IMR-90 (cell line): ENCODE results near the gene C21orf58. TPM values are rescaled to one million over a fixed set of nuclear protein-coding genes. Genes with fewer than 3 reads are reported as not detected.

Source experiments
- ATAC-seq: fragments of 200-7000 bp; cut with Tn5 transposase; 2 replicates; pipeline ENCODE4 v1.9.1; 2020; ENCODE audit warnings: low read depth, mild to moderate bottlenecking, moderate library complexity
- BruUV-seq: library from RNA; stranded (reverse); fragments of 400-500 nt; replicated peaks from 2 replicates; lab custom pipeline; 2021; lab: Mats Ljungman, UMichigan
- CTCF ChIA-PET: fragments of 300-600 bp; formaldehyde crosslinking; extraction: SDS; loops from one replicate; lab custom pipeline; 2021; ENCODE audit warnings: antibody characterized with exemption; lab: Yijun Ruan, JAX
- POLR2A ChIA-PET: fragments of 300-600 bp; sonication (Branson Sonifier 250); formaldehyde crosslinking; loops from one replicate; lab custom pipeline; 2022; ENCODE audit warnings: antibody characterized with exemption; ENCODE audit not compliant: unreplicated experiment; lab: Charles Lee
- DNase-seq: peaks from one replicate; pipeline ENCODE4 v3.0.0; 2013
- H2AFZ ChIP-seq: replicated peaks from 2 replicates; pipeline ENCODE3; 2013; ENCODE audit warnings: low read length, mild to moderate bottlenecking; ENCODE audit not compliant: poor library complexity
- H2AK5ac ChIP-seq: 2 replicates; pipeline ENCODE4 v1.6.1; 2013; ENCODE audit warnings: low read depth, low read length, inconsistent platforms
- H2AK9ac ChIP-seq: replicated peaks from 2 replicates; pipeline ENCODE3; 2013; ENCODE audit warnings: mild to moderate bottlenecking, low read depth, low read length, moderate library complexity; ENCODE audit not compliant: poor library complexity
- H2BK120ac ChIP-seq: 2 replicates; pipeline ENCODE4 v1.6.1; 2013; ENCODE audit warnings: low read depth, low read length, inconsistent platforms
- H2BK15ac ChIP-seq: 3 replicates; pipeline ENCODE4 v1.6.1; 2013; ENCODE audit warnings: low read depth, low read length, inconsistent platforms
- H2BK20ac ChIP-seq: 2 replicates; pipeline ENCODE4 v1.6.1; 2013; ENCODE audit warnings: low read depth, mild to moderate bottlenecking, inconsistent platforms, low read length, moderate library complexity
- H2BK5ac ChIP-seq: 2 replicates; pipeline ENCODE4 v1.6.1; 2013; ENCODE audit warnings: mild to moderate bottlenecking, low read depth, low read length, inconsistent platforms; ENCODE audit not compliant: poor library complexity, severe bottlenecking
- H3K14ac ChIP-seq: replicated peaks from 2 replicates; pipeline ENCODE4 v1.6.1; 2013; ENCODE audit warnings: low read depth, low read length, inconsistent platforms
- H3K18ac ChIP-seq: 2 replicates; pipeline ENCODE4 v1.6.1; 2013; ENCODE audit warnings: low read depth, low read length, control low read depth
- H3K23ac ChIP-seq: 2 replicates; pipeline ENCODE4 v1.6.1; 2013; ENCODE audit warnings: low read depth, low read length, inconsistent platforms
- H3K27ac ChIP-seq: 2 replicates; pipeline ENCODE4 v1.5.1; 2013; ENCODE audit warnings: mild to moderate bottlenecking, control low read depth, low read length; ENCODE audit not compliant: insufficient read depth
- H3K27me3 ChIP-seq: 2 replicates; pipeline ENCODE4 v1.6.1; 2013; ENCODE audit warnings: low read length; ENCODE audit not compliant: control insufficient read depth, insufficient read depth
- H3K36me3 ChIP-seq: 2 replicates; pipeline ENCODE4 v1.6.1; 2013; ENCODE audit warnings: low read length, mixed read lengths; ENCODE audit not compliant: control insufficient read depth, insufficient read depth
- H3K4ac ChIP-seq: 2 replicates; pipeline ENCODE4 v1.6.1; 2013; ENCODE audit warnings: low read depth, low read length, inconsistent platforms
- H3K4me1 ChIP-seq: 2 replicates; pipeline ENCODE4 v1.6.1; 2013; ENCODE audit warnings: low read length, mixed read lengths; ENCODE audit not compliant: control insufficient read depth, insufficient read depth
- H3K4me2 ChIP-seq: 2 replicates; pipeline ENCODE4 v1.6.1; 2013; ENCODE audit warnings: low read depth, mild to moderate bottlenecking, control low read depth, low read length, moderate library complexity
- H3K4me3 ChIP-seq: 2 replicates; pipeline ENCODE4 v1.5.1; 2013; ENCODE audit warnings: low read depth, mild to moderate bottlenecking, control low read depth, low read length, moderate library complexity; ENCODE audit not compliant: insufficient read depth
- H3K56ac ChIP-seq: 2 replicates; pipeline ENCODE4 v1.6.1; 2013; ENCODE audit warnings: low read length, inconsistent platforms; ENCODE audit not compliant: insufficient read depth; ENCODE audit errors: extremely low read depth
- H3K79me1 ChIP-seq, 2 experiments: 2 replicates each; pipeline ENCODE4 v1.6.1; 2013; ENCODE audit warnings: low read length in 2 of 2, inconsistent platforms in 1 of 2, low read depth in 1 of 2
- H3K9ac ChIP-seq: 2 replicates; pipeline ENCODE4 v1.6.1; 2013; ENCODE audit warnings: low read depth, low read length, control low read depth
- H3K9me1 ChIP-seq: 2 replicates; pipeline ENCODE4 v1.6.1; 2013; ENCODE audit warnings: low read length, inconsistent platforms; ENCODE audit not compliant: insufficient read depth
- H3K9me3 ChIP-seq: 2 replicates; pipeline ENCODE4 v1.6.1; 2013; ENCODE audit warnings: low read length; ENCODE audit not compliant: control insufficient read depth, insufficient read depth
- H4K20me1 ChIP-seq: 2 replicates; pipeline ENCODE4 v1.6.1; 2013; ENCODE audit warnings: low read length, inconsistent platforms; ENCODE audit not compliant: insufficient read depth
- H4K5ac ChIP-seq: 2 replicates; pipeline ENCODE4 v1.6.1; 2013; ENCODE audit warnings: mild to moderate bottlenecking, low read depth, low read length, control low read depth
- H4K8ac ChIP-seq, 2 experiments: 2 replicates each; pipeline ENCODE4 v1.6.1; 2013; ENCODE audit warnings: low read depth in 2 of 2, low read length in 2 of 2, control low read depth in 1 of 2, inconsistent platforms in 1 of 2
- H4K91ac ChIP-seq: 2 replicates; pipeline ENCODE4 v1.6.1; 2013; ENCODE audit warnings: low read depth, low read length, inconsistent platforms; ENCODE audit not compliant: insufficient read depth
- BHLHE40 ChIP-seq: fragments of 150-350 bp; IDR thresholded peaks from 2 replicates; pipeline ENCODE4 v1.6.1; 2016; ENCODE audit warnings: mild to moderate bottlenecking, low read depth, low read length
- CEBPB ChIP-seq: IDR thresholded peaks from 2 replicates; pipeline ENCODE4 v1.6.1; 2012; ENCODE audit warnings: low read depth, low read length, improper control_type of control experiment
- CHD1 ChIP-seq: IDR thresholded peaks from 2 replicates; pipeline ENCODE4 v1.6.1; 2012; ENCODE audit warnings: low read depth, low read length, improper control_type of control experiment
- CTCF ChIP-seq: conservative IDR thresholded peaks from 2 replicates; pipeline ENCODE4 v1.5.1; 2012; ENCODE audit warnings: mild to moderate bottlenecking, low read depth, low read length, improper control_type of control experiment
- ELK1 ChIP-seq: fragments of 150-350 bp; IDR thresholded peaks from 2 replicates; pipeline ENCODE4 v1.6.1; 2016; ENCODE audit warnings: low read depth, mild to moderate bottlenecking, low read length, moderate library complexity, borderline replicate concordance
- FOS ChIP-seq: fragments of 150-350 bp; IDR thresholded peaks from 2 replicates; pipeline ENCODE4 v1.6.1; 2016; ENCODE audit warnings: low read depth, low read length
- MAFK ChIP-seq: IDR thresholded peaks from 2 replicates; pipeline ENCODE4 v1.6.1; 2012; ENCODE audit warnings: low read depth, low read length, improper control_type of control experiment
- MAZ ChIP-seq: IDR thresholded peaks from 2 replicates; pipeline ENCODE4 v1.6.1; 2012; ENCODE audit warnings: low read depth, mild to moderate bottlenecking, low read length, improper control_type of control experiment, moderate library complexity, borderline replicate concordance
- MXI1 ChIP-seq: IDR thresholded peaks from 2 replicates; pipeline ENCODE4 v1.6.1; 2012; ENCODE audit warnings: low read depth, mild to moderate bottlenecking, low read length, moderate library complexity, borderline replicate concordance
- NFE2L2 ChIP-seq: fragments of 150-350 bp; IDR thresholded peaks from 2 replicates; pipeline ENCODE4 v1.6.1; 2016; ENCODE audit warnings: low read depth, mild to moderate bottlenecking, low read length
- POLR2A ChIP-seq: IDR thresholded peaks from 2 replicates; pipeline ENCODE4 v1.6.1; 2012; ENCODE audit warnings: mild to moderate bottlenecking, low read depth, low read length
- RAD21 ChIP-seq: IDR thresholded peaks from 2 replicates; pipeline ENCODE4 v1.6.1; 2012; ENCODE audit warnings: low read length, improper control_type of control experiment
- RFX5 ChIP-seq: IDR thresholded peaks from 2 replicates; pipeline ENCODE4 v1.8.0; 2012; ENCODE audit warnings: low read depth, mild to moderate bottlenecking, low read length, moderate library complexity
- WGBS, 2 experiments: methylation state at CpG; one replicate each; pipeline versions ENCODE4 v1.1.5 to v1.1.7; 2013; ENCODE audit warnings: missing lambda C conversion rate in 2 of 2; ENCODE audit not compliant: insufficient read length in 1 of 2; ENCODE audit errors: extremely low coverage in 2 of 2; 5-methylcytosine and 5-hydroxymethylcytosine counted together
- dilution Hi-C: fragments of 300-500 bp; cut with HindIII; formaldehyde crosslinking; loops from one replicate; pipeline ENCODE4 v1.14.3; 2018; ENCODE audit warnings: low sequenced_read_pairs; ENCODE audit not compliant: unreplicated experiment
- in situ Hi-C: fragments of 300-500 bp; cut with MboI; formaldehyde crosslinking; loops from 3 replicates; pipeline ENCODE4 v1.14.3; 2019; ENCODE audit warnings: low sequenced_read_pairs, inconsistent platforms, mixed read lengths
- intact Hi-C: fragments of 100-400 bp; cut with micrococcal nuclease; formaldehyde crosslinking; loops from 2 replicates; pipeline ENCODE4 v1.10.0; 2022
- polyA plus RNA-seq, 3 experiments: library from polyadenylated mRNA; depleted of rRNA; stranded (reverse); fragments of >200 nt; gene quantifications; 2 replicates each; pipeline ENCODE4 v1.2.3, GENCODE V29; 2012; ENCODE audit warnings: low replicate concordance in 1 of 3
- total RNA-seq: library from RNA; depleted of rRNA; stranded (reverse); fragments of >200 nt; gene quantifications from 2 replicates; pipeline ENCODE4 v1.2.3, GENCODE V29; 2012

C21orf58 gene
- total and polyA plus RNA-seq, 2 of the 4 experiments (the other 2 are of a cell fraction): 2.7 to 6.2 TPM

- no peak overlapping the region for H4K5ac ChIP-seq
- intact Hi-C loops: no loop called here
- no TSS peak for BruUV-seq
These were observed 24.5 kb downstream of the C21orf58 start for GRCh38 chr21:46299167-46299566.

More at GRCh38 chr21:46299167-46299566, 24.5 kb downstream of the C21orf58 start:
- TF ChIP-seq MXI1: no peak
- TF ChIP-seq NFE2L2: no peak
- no peak for TF ChIP-seq MAZ
- TF ChIP-seq POLR2A: no peak
- TF ChIP-seq CTCF: no peak
- TF ChIP-seq RAD21: no peak
- no peak for TF ChIP-seq RFX5
- TF ChIP-seq ELK1: no peak
- no peak for TF ChIP-seq FOS
- no peak for TF ChIP-seq CHD1
- no peak for TF ChIP-seq BHLHE40
- TF ChIP-seq CEBPB: no peak
- no peak for TF ChIP-seq MAFK
- H3K27me3 ChIP-seq: no peaks in the 10 kb centered on the region
- ChIA-PET CTCF (no interaction called here), POLR2A (no interaction called here)
- no peak overlapping the region for H3K56ac ChIP-seq
- H3K4ac ChIP-seq: no peak overlapping the region
- no peak overlapping the region for H3K9ac ChIP-seq
- in situ Hi-C loops (no loop called here), dilution Hi-C loops (no loop called here)
- H2AFZ ChIP-seq: peak overlapping the region; percentile 58
- H2AK9ac ChIP-seq: peak overlapping the region; percentile 50
- H3K4me1 ChIP-seq: peaks cover 11% of the 10 kb centered on the region
- no peak overlapping the region for H4K91ac ChIP-seq
- no peak overlapping the region for H3K27ac ChIP-seq
- H3K4me3 ChIP-seq: no peak overlapping the region
- H3K36me3 ChIP-seq: peaks cover 3% of the 10 kb centered on the region; the same call in 1 of the 2 replicates
- ATAC-seq (no peak), DNase-seq (no peak)
- H3K9me3 ChIP-seq: no peaks in the 10 kb centered on the region
- no peak overlapping the region for H3K18ac ChIP-seq
- H2BK120ac ChIP-seq: no peak overlapping the region
- H3K14ac ChIP-seq: no peak overlapping the region
- no peak overlapping the region for H2BK20ac ChIP-seq
- H2AK5ac ChIP-seq: no peak overlapping the region
- H4K20me1 ChIP-seq: no peaks in the 10 kb centered on the region; the same call in 1 of the 2 replicates
- H3K23ac ChIP-seq: no peak overlapping the region
- H2BK15ac ChIP-seq: no peak overlapping the region
- 82% methylated on average over 3 of the region's 9 CpGs; no CpG with 5 or more reads in 1 of the 2 experiments for WGBS, 2 experiments
- no peak overlapping the region for H2BK5ac ChIP-seq
- H4K8ac ChIP-seq: no peak overlapping the region
- no peak overlapping the region for H3K4me2 ChIP-seq
- no peaks in the 10 kb centered on the region; the same call in 1 of the 2 replicates for H3K9me1 ChIP-seq
- H3K79me1 ChIP-seq: 0 out of 4 replicates have a peak, but pooled peaks cover 0 to 3% of the 10 kb centered on the region in 2 experiments
